ENCODE measurements around the gene SH3RF3.
A peak's percentile ranks its signal among the peaks of the same experiment; 100 is the strongest.

The SH3RF3 gene

GRCh38 chr2:109185338-109185737, 56.3 kb downstream of the SH3RF3 start:
- no peak for TF ChIP-seq CTCF (conservative IDR thresholded peaks at IDR 0.05; ENCODE audit: low read depth, low read length)
- no peak overlapping the region for H3K4me3 ChIP-seq (ENCODE audit: low read depth, low read length)
- peak; percentile 76 for DNase-seq (ENCODE audit: low read depth)

- no peak for TF ChIP-seq CTCF (conservative IDR thresholded peaks at IDR 0.05; ENCODE audit: low read depth, low read length)
- H3K4me3 ChIP-seq (ENCODE audit: low read depth, low read length): no peak overlapping the region
- peak; percentile 70 for DNase-seq (ENCODE audit: low read depth)
Observed at GRCh38 chr2:109185821-109186570, 57.0 kb downstream of the SH3RF3 start.

DNA sequence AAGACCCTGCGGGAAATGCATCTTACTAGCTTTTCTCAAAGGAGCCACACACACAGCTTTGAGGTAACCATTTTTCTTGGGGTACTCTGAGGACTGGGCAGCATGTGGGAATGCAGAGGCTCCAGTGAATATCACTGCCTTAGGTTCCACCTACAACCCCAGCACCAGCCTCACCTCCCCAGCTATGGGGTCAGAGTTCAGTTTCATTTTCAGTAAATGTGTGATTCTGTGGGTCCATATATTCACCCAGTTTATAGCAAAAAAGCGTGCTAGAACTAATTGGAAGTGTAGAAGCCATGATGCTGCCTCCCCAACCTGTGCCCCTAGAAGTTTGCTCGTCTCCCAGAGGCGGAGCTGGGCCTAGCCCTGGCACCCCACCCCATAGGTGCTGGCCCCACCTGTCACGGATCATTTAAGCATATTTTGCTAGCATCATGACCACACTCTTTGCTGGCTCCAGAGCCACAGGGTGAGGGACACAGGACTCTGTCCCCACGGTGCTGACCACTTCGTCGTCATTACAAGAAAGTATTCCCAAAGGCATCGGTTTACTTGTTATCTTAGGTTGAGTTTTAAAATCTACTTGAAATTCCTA, 57.7 kb downstream of the SH3RF3 start:
- H3K4me3 ChIP-seq (ENCODE audit: low read depth, low read length): no peak overlapping the region
- no peak for DNase-seq (ENCODE audit: low read depth)
- TF ChIP-seq CTCF (conservative IDR thresholded peaks at IDR 0.05; ENCODE audit: low read depth, low read length): no peak

DNA sequence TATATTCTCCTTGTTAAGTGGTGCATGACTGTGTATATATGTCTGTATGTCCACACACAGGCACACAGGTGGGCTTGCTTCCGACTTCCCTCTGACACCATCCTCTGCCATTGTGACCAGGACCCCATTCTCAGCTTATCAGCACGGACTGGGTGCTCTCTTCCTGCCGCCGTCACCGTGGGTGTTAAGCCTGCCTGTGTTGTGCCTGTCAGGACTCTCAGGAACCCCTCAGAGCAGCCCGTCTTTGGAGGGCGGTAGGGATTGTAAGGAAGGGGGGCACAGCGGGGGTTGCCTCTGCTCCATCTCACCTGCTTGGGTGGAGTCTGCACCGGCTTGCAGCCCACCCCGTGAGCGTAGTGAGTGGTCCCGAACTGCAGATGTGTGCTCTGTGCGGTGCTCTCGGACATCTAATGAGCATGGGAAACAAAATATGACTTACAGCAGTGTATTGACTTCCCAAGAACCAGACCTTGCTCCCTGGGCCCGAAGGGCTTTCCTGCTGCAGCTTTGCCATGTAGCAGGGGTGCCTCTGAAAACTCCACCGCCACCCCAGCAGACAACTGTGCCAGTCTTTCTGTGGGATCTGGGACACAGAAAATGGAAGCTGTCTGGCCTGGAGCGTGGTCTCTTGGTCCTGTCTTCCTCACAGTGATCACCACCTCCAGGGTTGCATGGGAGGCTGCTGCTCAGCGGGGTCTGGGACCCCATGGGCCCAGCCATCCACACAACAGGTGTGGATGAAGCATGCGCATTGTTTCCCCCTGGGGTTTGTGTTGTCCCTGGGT, 58.9 kb downstream of the SH3RF3 start:
- no peak for TF ChIP-seq CTCF (conservative IDR thresholded peaks at IDR 0.05; ENCODE audit: low read depth, low read length)
- H3K4me3 ChIP-seq (ENCODE audit: low read depth, low read length): no peak overlapping the region
- DNase-seq (ENCODE audit: low read depth): no peak

DNA sequence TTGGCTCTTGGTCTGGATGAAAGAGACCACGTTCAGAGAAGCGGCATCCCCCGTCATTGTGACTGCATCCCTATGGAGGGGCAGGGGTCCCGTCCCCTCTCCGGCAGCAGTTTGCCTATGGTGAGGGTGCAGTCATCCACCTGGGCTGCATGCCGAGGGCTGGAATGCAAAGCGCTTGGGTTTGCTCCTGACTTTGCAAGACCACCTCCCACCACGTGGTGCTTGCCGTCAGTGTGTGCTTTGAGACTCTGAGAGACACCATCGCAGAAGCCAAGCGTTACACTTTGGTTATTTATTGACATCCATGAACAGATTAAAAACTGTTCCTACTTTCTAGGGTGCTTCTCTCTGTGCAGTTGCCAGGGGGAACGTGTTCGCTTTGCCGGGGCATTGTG, 59.5 kb downstream of the SH3RF3 start:
- no peak overlapping the region for H3K4me3 ChIP-seq (ENCODE audit: low read depth, low read length)
- no peak for TF ChIP-seq CTCF (conservative IDR thresholded peaks at IDR 0.05; ENCODE audit: low read depth, low read length)
- no peak for DNase-seq (ENCODE audit: low read depth)

- DNase-seq (ENCODE audit: low read depth): no peak
- no peak overlapping the region for H3K4me3 ChIP-seq (ENCODE audit: low read depth, low read length)
- TF ChIP-seq CTCF (conservative IDR thresholded peaks at IDR 0.05; ENCODE audit: low read depth, low read length): no peak
Observed at GRCh38 chr2:109188898-109189297, 59.9 kb downstream of the SH3RF3 start.
